HL-60/S4 treated with retinoic acid at 250 ng/mL for 4 days and 3 days (cell line): Measurements from ENCODE around the gene TUBG2.
"Not testable (repeated sequence)": the region's sequence is repeated elsewhere in the genome, so short reads cannot be mapped to it uniquely, and the experiment has no call there.

Experiments
- in situ Hi-C: fragments of 300-500 bp; cut with MboI; formaldehyde crosslinking; loops from 2 replicates; pipeline ENCODE4 v1.7.0; 2022; ENCODE audit warnings: low sequenced_read_pairs

Gene TUBG2

GRCh38 chr17:42653179-42654124 lies 5.6 kb upstream of the TUBG2 start:
- in situ Hi-C loops, result no loop called here

- in situ Hi-C loops, result no loop called here
Observed at GRCh38 chr17:42655528-42655927, 3.6 kb upstream of the TUBG2 start.

GRCh38 chr17:42657824-42658588 lies 1.1 kb upstream of the TUBG2 start:
- in situ Hi-C loops, result no loop called here

- in situ Hi-C loops, result not testable (repeated sequence)
Observed at GRCh38 chr17:42659932-42660274, 819 bp downstream of the TUBG2 start.

GRCh38 chr17:42660692-42661345 lies 1.7 kb downstream of the TUBG2 start:
- in situ Hi-C loops, result no loop called here

- in situ Hi-C loops, result no loop called here
Observed at GRCh38 chr17:42665581-42666001, 6.5 kb downstream of the TUBG2 start.

- in situ Hi-C loops, result not testable (repeated sequence)
Observed at GRCh38 chr17:42666126-42666525, 7.0 kb downstream of the TUBG2 start.

GRCh38 chr17:42667088-42667951 lies 8.2 kb downstream of the TUBG2 start:
- in situ Hi-C loops, result no loop called here

GRCh38 chr17:42669705-42669976 lies 10.6 kb downstream of the TUBG2 start:
- in situ Hi-C loops, result no loop called here

- in situ Hi-C loops, result no loop called here
Observed at GRCh38 chr17:42669977-42670788, 11.1 kb downstream of the TUBG2 start.

- in situ Hi-C loops, result no loop called here
Observed at GRCh38 chr17:42670789-42671657, 11.9 kb downstream of the TUBG2 start.

GRCh38 chr17:42672038-42672437 lies 13.0 kb downstream of the TUBG2 start:
- in situ Hi-C loops, result no loop called here

- in situ Hi-C loops, result no loop called here
Observed at GRCh38 chr17:42673266-42673884, 14.3 kb downstream of the TUBG2 start.

GRCh38 chr17:42673885-42674754 lies 15.0 kb downstream of the TUBG2 start:
- in situ Hi-C loops, result no loop called here

- in situ Hi-C loops, result no loop called here
Observed at GRCh38 chr17:42674755-42675347, 15.8 kb downstream of the TUBG2 start.

GRCh38 chr17:42675348-42675964 lies 16.4 kb downstream of the TUBG2 start:
- in situ Hi-C loops, result no loop called here

GRCh38 chr17:42675965-42676423 lies 16.9 kb downstream of the TUBG2 start:
- in situ Hi-C loops, result no loop called here
